ENCODE results near the gene PCDHA7. TPM values are rescaled to one million over a fixed set of nuclear protein-coding genes. Genes with fewer than 3 reads are reported as not detected.
"Not testable (repeated sequence)": the region's sequence is repeated elsewhere in the genome, so short reads cannot be mapped to it uniquely, and the experiment has no call there.

PCDHA7 gene
- total RNA-seq, 1 experiment from 2014 or later, result not detected

- H3K36me3 ChIP-seq (ENCODE audit: low read depth), result no peaks in the 10 kb centered on the region
- ChIA-PET CTCF (no interaction called here), POLR2A (ENCODE audit: unreplicated experiment) (no interaction called here)
- no peak overlapping the region for H3K4me2 ChIP-seq
- intact Hi-C loops (cut with micrococcal nuclease; ENCODE audit: unreplicated experiment), result no loop called here
- H3F3A ChIP-seq (ENCODE audit: insufficient read depth, low read depth), result no peaks in the 10 kb centered on the region
- no peaks in the 10 kb centered on the region for H4K20me1 ChIP-seq (ENCODE audit: insufficient read depth)
- H2AFZ ChIP-seq, result no peak overlapping the region
- no peaks in the 10 kb centered on the region for H3K9me2 ChIP-seq (ENCODE audit: insufficient read depth)
- no peaks in the 10 kb centered on the region for H3K27me3 ChIP-seq (ENCODE audit: insufficient read depth, low read depth)
- no peak overlapping the region for H3K27ac ChIP-seq
- H3K4me1 ChIP-seq (replicated peaks; ENCODE audit: insufficient read depth), result no peaks in the 10 kb centered on the region
- no peak for TF ChIP-seq EZH2 (IDR thresholded peaks at IDR 0.05; ENCODE audit: low read depth)
- BruUV-seq (replicated peaks), result no TSS peak
- H3K9me3 ChIP-seq (ENCODE audit: insufficient read depth, low read depth), result no peaks in the 10 kb centered on the region; the same call in 1 of the 2 replicates
- no peak overlapping the region for H3K4me3 ChIP-seq
- no peaks in the 10 kb centered on the region for H3K79me2 ChIP-seq (ENCODE audit: low read depth)
- DNase-seq, result no peak
These were observed 9.0 kb downstream of the PCDHA7 start for GRCh38 chr5:140842798-140843733.

GRCh38 chr5:140848139-140849102 is 14.4 kb downstream of the PCDHA7 start, which contains the start of gene PCDHA9:
Gene PCDHA9 (plus strand): TSS chr5:140848382. CDS start chr5:140848496, 114 bp downstream.
- CTCF ChIA-PET, result interaction anchor here (0.5 kb wide), 1 partner anchor 490 kb away, joined by 7 read pairs; no protein-coding TSS in a partner anchor
- BruUV-seq (replicated peaks); H2AFZ ChIP-seq; H3K36me3 ChIP-seq (ENCODE audit: low read depth); intact Hi-C loops (cut with micrococcal nuclease; ENCODE audit: unreplicated experiment); H3K9me2 ChIP-seq (ENCODE audit: insufficient read depth); H3K27ac ChIP-seq; H3K4me3 ChIP-seq; H3K4me1 ChIP-seq (replicated peaks; ENCODE audit: insufficient read depth); H3K79me2 ChIP-seq (ENCODE audit: low read depth); H3K4me2 ChIP-seq; DNase-seq; H3F3A ChIP-seq (ENCODE audit: insufficient read depth, low read depth); H3K27me3 ChIP-seq (ENCODE audit: insufficient read depth, low read depth); POLR2A ChIA-PET (ENCODE audit: unreplicated experiment); H4K20me1 ChIP-seq (ENCODE audit: insufficient read depth); H3K9me3 ChIP-seq (ENCODE audit: insufficient read depth, low read depth): not testable (repeated sequence)

DNA sequence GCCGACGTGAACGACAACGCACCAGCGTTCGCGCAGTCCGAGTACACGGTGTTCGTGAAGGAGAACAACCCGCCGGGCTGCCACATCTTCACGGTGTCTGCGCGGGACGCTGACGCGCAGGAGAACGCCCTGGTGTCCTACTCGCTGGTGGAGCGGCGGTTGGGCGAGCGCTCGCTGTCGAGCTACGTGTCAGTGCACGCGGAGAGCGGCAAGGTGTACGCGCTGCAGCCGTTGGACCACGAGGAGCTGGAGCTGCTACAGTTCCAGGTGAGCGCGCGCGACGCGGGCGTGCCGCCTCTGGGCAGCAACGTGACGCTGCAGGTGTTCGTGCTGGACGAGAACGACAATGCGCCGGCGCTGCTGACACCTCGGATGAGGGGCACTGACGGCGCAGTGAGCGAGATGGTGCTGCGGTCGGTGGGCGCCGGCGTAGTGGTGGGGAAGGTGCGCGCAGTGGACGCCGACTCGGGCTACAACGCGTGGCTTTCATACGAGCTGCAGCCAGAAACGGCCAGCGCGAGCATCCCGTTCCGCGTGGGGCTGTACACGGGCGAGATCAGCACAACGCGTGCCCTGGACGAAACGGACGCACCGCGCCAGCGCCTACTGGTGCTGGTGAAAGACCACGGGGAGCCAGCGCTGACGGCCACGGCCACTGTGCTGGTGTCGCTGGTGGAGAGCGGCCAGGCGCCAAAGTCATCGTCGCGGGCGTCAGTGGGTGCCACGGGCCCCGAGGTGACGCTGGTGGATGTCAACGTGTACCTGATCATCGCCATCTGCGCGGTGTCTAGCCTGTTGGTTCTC is 16.0 kb downstream of the PCDHA7 start:
- H2AFZ ChIP-seq; H3K36me3 ChIP-seq (ENCODE audit: low read depth); H3K4me2 ChIP-seq; H3K4me1 ChIP-seq (replicated peaks; ENCODE audit: insufficient read depth); H3K27ac ChIP-seq; H3K79me2 ChIP-seq (ENCODE audit: low read depth); H3K4me3 ChIP-seq; POLR2A ChIA-PET (ENCODE audit: unreplicated experiment); H4K20me1 ChIP-seq (ENCODE audit: insufficient read depth); H3K9me2 ChIP-seq (ENCODE audit: insufficient read depth); H3F3A ChIP-seq (ENCODE audit: insufficient read depth, low read depth); BruUV-seq (replicated peaks); H3K27me3 ChIP-seq (ENCODE audit: insufficient read depth, low read depth); DNase-seq; H3K9me3 ChIP-seq (ENCODE audit: insufficient read depth, low read depth); intact Hi-C loops (cut with micrococcal nuclease; ENCODE audit: unreplicated experiment): not testable (repeated sequence)
- CTCF ChIA-PET, result interaction anchor here (0.6 kb wide), 1 partner anchor 1650 kb away, joined by 4 read pairs; no protein-coding TSS in a partner anchor

Measured in PC-9 (cell line).